A549 (cell line): Measurements from ENCODE around the gene DPYSL3. TPM values are rescaled to one million over a fixed set of nuclear protein-coding genes. Genes with fewer than 3 reads are reported as not detected.

Source experiments
- ATAC-seq, 2 experiments: fragments of 200-7000 bp in 1 of 2; fragments of >200 bp in 1 of 2; cut with Nextera tagmentation in 1 of 2; cut with Tn5 transposase in 1 of 2; 3 replicates each; pipeline versions ENCODE4 v1.8.0 to v1.9.1; 2018 to 2020; ENCODE audit warnings: mild to moderate bottlenecking in 1 of 2, moderate library complexity in 1 of 2
- CTCF ChIA-PET: fragments of 300-600 bp; sonication (Branson Sonifier 250); formaldehyde crosslinking; extraction: SDS; loops from one replicate; lab custom pipeline; 2021; ENCODE audit warnings: antibody characterized with exemption, inconsistent platforms; lab: Yijun Ruan, JAX
- POLR2A ChIA-PET: fragments of 350-600 bp; formaldehyde crosslinking; extraction: SDS; loops from one replicate; lab custom pipeline; 2021; ENCODE audit warnings: antibody characterized with exemption, inconsistent platforms; lab: Yijun Ruan, JAX
- DNase-seq, 2 experiments: peaks; one replicate each; pipeline versions ENCODE4 v3.0.0 to v3.0.0-alpha.2; 2011 to 2016; ENCODE audit warnings: low read depth in 1 of 2, low spot score in 1 of 2
- FAIRE-seq: peaks from 2 replicates; lab custom pipeline; 2011; peaks lifted over from hg19 to GRCh38; lab: Jason Lieb, UNC
- H3K27ac ChIP-seq, 2 experiments: fragments of >200 bp; sonication (Bioruptor Twin); formaldehyde crosslinking; 3 replicates each; pipeline ENCODE4 v1.5.1; 2016 to 2017
- H3K4me1 ChIP-seq: fragments of >200 bp; sonication (Bioruptor Twin); formaldehyde crosslinking; 3 replicates; pipeline ENCODE4 v1.6.1; 2016
- H3K4me2 ChIP-seq: fragments of >200 bp; sonication (Bioruptor Twin); formaldehyde crosslinking; 3 replicates; pipeline ENCODE4 v1.6.1; 2016
- H3K4me3 ChIP-seq: fragments of >200 bp; sonication (Bioruptor Twin); formaldehyde crosslinking; 3 replicates; pipeline ENCODE4 v1.5.1; 2016
- H3K9me3 ChIP-seq: fragments of >200 bp; sonication (Bioruptor Twin); formaldehyde crosslinking; 3 replicates; pipeline ENCODE4 v1.6.1; 2016
- CBX8 ChIP-seq: fragments of 200-600 bp; sonication (generic); IDR thresholded peaks from 2 replicates; pipeline ENCODE4 v1.6.1; 2016
- CEBPB ChIP-seq, 2 experiments: fragments of >200 bp in 1 of 2; sonication (Bioruptor Twin) in 1 of 2; formaldehyde crosslinking in 1 of 2; IDR thresholded peaks; 2 replicates each; pipeline ENCODE4 v1.6.1; 2012 to 2016
- CHD2 ChIP-seq: fragments of 150-350 bp; IDR thresholded peaks from 2 replicates; pipeline ENCODE4 v1.6.1; 2014; ENCODE audit warnings: low read length; ENCODE audit not compliant: partially characterized antibody
- CHD4 ChIP-seq: fragments of 200-600 bp; sonication (generic); IDR thresholded peaks from 2 replicates; pipeline ENCODE4 v1.6.1; 2016; ENCODE audit warnings: antibody characterized with exemption, mild to moderate bottlenecking, borderline replicate concordance
- EHF ChIP-seq: fragments of 250-450 bp; sonication (Bioruptor Pico); IDR thresholded peaks from 2 replicates; pipeline ENCODE4 v1.5.0; 2020; ENCODE audit warnings: mild to moderate bottlenecking
- EHMT2 ChIP-seq: fragments of 200-600 bp; sonication (generic); IDR thresholded peaks from 2 replicates; pipeline ENCODE4 v1.6.1; 2016; ENCODE audit warnings: antibody characterized with exemption, low read depth, mild to moderate bottlenecking, moderate library complexity
- ELK1 ChIP-seq: fragments of 150-350 bp; IDR thresholded peaks from 2 replicates; pipeline ENCODE4 v1.6.1; 2014; ENCODE audit warnings: low read depth, mild to moderate bottlenecking, low read length
- EP300 ChIP-seq, 2 experiments: fragments of >200 bp; sonication (Bioruptor Twin); formaldehyde crosslinking; IDR thresholded peaks; 2 replicates in 1 of 2; 3 replicates in 1 of 2; pipeline ENCODE4 v1.6.1; 2016 to 2017
- FOSB ChIP-seq: fragments of 250-450 bp; sonication (Bioruptor Pico); IDR thresholded peaks from 2 replicates; pipeline ENCODE4 v1.5.0; 2020; ENCODE audit warnings: mild to moderate bottlenecking, moderate library complexity
- FOXS1 ChIP-seq: fragments of 250-450 bp; sonication (Bioruptor Pico); IDR thresholded peaks from 2 replicates; pipeline ENCODE4 v1.5.0; 2020; ENCODE audit warnings: mild to moderate bottlenecking, moderate library complexity
- HES2 ChIP-seq: fragments of >200 bp; sonication (Bioruptor Twin); formaldehyde crosslinking; IDR thresholded peaks from 2 replicates; pipeline ENCODE4 v1.6.1; 2016
- HEYL ChIP-seq: fragments of 250-450 bp; sonication (Bioruptor Pico); IDR thresholded peaks from 2 replicates; pipeline ENCODE4 v1.8.0; 2021; ENCODE audit warnings: mild to moderate bottlenecking, moderate library complexity
- HOXB13 ChIP-seq: fragments of 250-450 bp; sonication (Bioruptor Pico); IDR thresholded peaks from 2 replicates; pipeline ENCODE4 v1.5.0; 2020; ENCODE audit warnings: low read depth, mild to moderate bottlenecking, moderate library complexity
- HOXB5 ChIP-seq: fragments of 250-450 bp; sonication (Bioruptor Pico); IDR thresholded peaks from 2 replicates; pipeline ENCODE4 v1.5.0; 2020; ENCODE audit warnings: mild to moderate bottlenecking, moderate library complexity
- MYC ChIP-seq: IDR thresholded peaks from 2 replicates; pipeline ENCODE4 v1.6.1; 2012; ENCODE audit warnings: mild to moderate bottlenecking, inconsistent platforms, low read length, improper control_type of control experiment, borderline replicate concordance
- NFE2L2 ChIP-seq: fragments of 150-350 bp; conservative IDR thresholded peaks from 2 replicates; pipeline ENCODE4 v1.6.1; 2014; ENCODE audit warnings: low read length
- NR3C1 ChIP-seq: fragments of >200 bp; sonication (Bioruptor Twin); formaldehyde crosslinking; IDR thresholded peaks from 3 replicates; pipeline ENCODE4 v1.6.1; 2017
- PBX3 ChIP-seq: IDR thresholded peaks from 2 replicates; pipeline ENCODE4 v1.6.1; 2012
- POLR2A ChIP-seq: IDR thresholded peaks from 2 replicates; pipeline ENCODE4 v1.6.1; 2012; ENCODE audit warnings: mild to moderate bottlenecking, low read length
- RARB ChIP-seq: fragments of 250-450 bp; sonication (Bioruptor Pico); IDR thresholded peaks from 2 replicates; pipeline ENCODE4 v1.8.0; 2021; ENCODE audit warnings: mild to moderate bottlenecking, moderate library complexity
- RFX5 ChIP-seq: fragments of 450-650 bp; IDR thresholded peaks from 2 replicates; pipeline ENCODE4 v1.7.1; 2014; ENCODE audit warnings: antibody characterized with exemption, mild to moderate bottlenecking, moderate library complexity
- RNF2 ChIP-seq: fragments of 200-600 bp; sonication (generic); IDR thresholded peaks from 2 replicates; pipeline ENCODE4 v1.6.1; 2016; ENCODE audit warnings: low read depth, mild to moderate bottlenecking, antibody characterized with exemption, moderate library complexity, borderline replicate concordance
- TFCP2L1 ChIP-seq: fragments of 250-450 bp; sonication (Bioruptor Pico); IDR thresholded peaks from 2 replicates; pipeline ENCODE4 v1.5.0; 2021; ENCODE audit warnings: mild to moderate bottlenecking
- TP53 ChIP-seq: fragments of 250-450 bp; sonication (Bioruptor Pico); IDR thresholded peaks from 2 replicates; pipeline ENCODE4 v1.5.0; 2021; ENCODE audit warnings: mild to moderate bottlenecking, moderate library complexity
- ZC3H11A ChIP-seq: fragments of 450-650 bp; IDR thresholded peaks from 2 replicates; pipeline ENCODE4 v1.6.1; 2014; ENCODE audit warnings: antibody characterized with exemption, mild to moderate bottlenecking
- ZNF302 ChIP-seq: fragments of 250-450 bp; sonication (Bioruptor Pico); IDR thresholded peaks from 2 replicates; pipeline ENCODE4 v1.9.0; 2021; ENCODE audit warnings: inconsistent platforms, mild to moderate bottlenecking, moderate library complexity
- WGBS: methylation state at CpG from one replicate; pipeline ENCODE4 v1.1.6; 2017; ENCODE audit errors: missing lambda C conversion rate; 5-methylcytosine and 5-hydroxymethylcytosine counted together
- polyA plus RNA-seq, 4 experiments: library from polyadenylated mRNA; depleted of rRNA in 3 of 4; stranded (reverse); fragments of >200 nt; fragmentation: RNase III in 1 of 4; extraction: RNeasy Plus Mini Kit Qiagen cat#74134 plus additional on column Dnase treatment in 1 of 4; gene quantifications; 2 replicates in 3 of 4; 3 replicates in 1 of 4; pipeline ENCODE4 v1.2.3, GENCODE V29; 2011 to 2017

DPYSL3 gene
- polyA plus RNA-seq, 2 of the 4 experiments (the other 2 are of a cell fraction): 16.5 to 22.3 TPM

GRCh38 chr5:147484708-147485020, 25.2 kb downstream of the DPYSL3 start:
- Histone ChIP-seq H3K27ac (no peak overlapping the region), H3K4me2 (no peak overlapping the region)
- CTCF ChIA-PET: interaction anchor here (1.3 to 1.6 kb wide), 2 partner anchors 9 to 24 kb away, joined by 4 to 5 read pairs; no protein-coding TSS in a partner anchor

GRCh38 chr5:147483961-147484707, 25.7 kb downstream of the DPYSL3 start:
- Histone ChIP-seq H3K9me3 (no peaks in the 10 kb centered on the region), H3K4me1 (peaks cover 4% of the 10 kb centered on the region; the same call in 1 of the 3 replicates), H3K4me2 (no peak overlapping the region), H3K4me3 (no peak overlapping the region), H3K27ac (0 out of 6 replicates have a peak overlapping the region, but pooled peaks of 1 of the 2 experiments have one; percentile 20)
- peak; percentile 61 to 78 for ATAC-seq
- 12% methylated on average over 5 of the region's 5 CpGs for WGBS
- POLR2A ChIA-PET: no interaction called here
- peak in 1 of 2 experiments; percentile 73 for DNase-seq
- CTCF ChIA-PET: interaction anchor here (0.9 to 1.6 kb wide), 3 partner anchors 10 to 95 kb away, joined by 3 to 5 read pairs (median 4); no protein-coding TSS in a partner anchor
- TF ChIP-seq EHF (CRISPR knock-in tag) (no peak), EHMT2 (no peak), TP53 (CRISPR knock-in tag) (no peak), ZC3H11A (no peak), TFCP2L1 (CRISPR knock-in tag) (no peak), HOXB13 (CRISPR knock-in tag) (no peak), NR3C1 (no peak), CHD2 (no peak), HEYL (CRISPR knock-in tag) (no peak), ZNF302 (CRISPR knock-in tag) (no peak), POLR2A (no peak), NFE2L2 (no peak), ELK1 (no peak)
- no peak for FAIRE-seq

More at GRCh38 chr5:147484708-147485020, 25.2 kb downstream of the DPYSL3 start:
- POLR2A ChIA-PET: no interaction called here
- 50% methylated on average over 3 of the region's 3 CpGs for WGBS
- ATAC-seq (no peak), FAIRE-seq (no peak), DNase-seq (no peak)
- no peak overlapping the region for H3K4me3 ChIP-seq
- peaks cover 4% of the 10 kb centered on the region; the same call in 1 of the 3 replicates for H3K4me1 ChIP-seq
- TF ChIP-seq MYC (no peak), FOSB (CRISPR knock-in tag) (no peak), CHD4 (no peak), CEBPB (IDR thresholded peaks at IDR 0.05) (no peak), RFX5 (no peak), RNF2 (no peak), EP300 (IDR thresholded peaks at IDR 0.05) (no peak), CBX8 (no peak), EHF (CRISPR knock-in tag) (no peak)
- no peaks in the 10 kb centered on the region for H3K9me3 ChIP-seq

GRCh38 chr5:147483188-147483790, 26.6 kb downstream of the DPYSL3 start:
- ChIA-PET CTCF (interaction anchor here (0.9 to 2.8 kb wide), 4 partner anchors 11 to 95 kb away, joined by 3 to 9 read pairs (median 4); no protein-coding TSS in a partner anchor), POLR2A (no interaction called here)
- TF ChIP-seq HES2 (no peak), CHD4 (no peak), FOXS1 (CRISPR knock-in tag) (no peak), EHF (CRISPR knock-in tag) (no peak), HOXB5 (CRISPR knock-in tag) (no peak), EHMT2 (no peak), PBX3 (no peak), RNF2 (no peak), RARB (no peak)
- Histone ChIP-seq H3K27ac (no peak overlapping the region), H3K4me3 (no peak overlapping the region), H3K9me3 (no peaks in the 10 kb centered on the region), H3K4me1 (peaks cover 6% of the 10 kb centered on the region; the same call in 1 of the 3 replicates), H3K4me2 (no peak overlapping the region)
- ATAC-seq (no peak), DNase-seq (no peak), FAIRE-seq (no peak)
- WGBS: 41% methylated on average over 5 of the region's 5 CpGs
